Stimulated activated naive CD8-positive, alpha-beta T cell treated with anti-CD3 and anti-CD28 coated beads, Interleukin-15, Interleukin-2, amounts not matched to agents 100 ng/mL and 50 ng/mL, for 24 hours (primary cell): Measurements from ENCODE around the gene CD79A.
A peak's percentile ranks its signal among the peaks of the same experiment; 100 is the strongest.

Experiments
- H3K27ac Mint-ChIP-seq: one replicate; pipeline ENCODE4 v1.8.0; 2021; ENCODE audit warnings: mild to moderate bottlenecking, mixed read lengths
- H3K27me3 Mint-ChIP-seq: one replicate; pipeline ENCODE4 v1.8.0; 2021; ENCODE audit warnings: mixed read lengths
- H3K36me3 Mint-ChIP-seq: one replicate; pipeline ENCODE4 v1.8.0; 2021; ENCODE audit warnings: low read depth, mixed read lengths
- H3K4me1 Mint-ChIP-seq: one replicate; pipeline ENCODE4 v1.8.0; 2021; ENCODE audit warnings: low read depth, mixed read lengths
- H3K4me3 Mint-ChIP-seq: one replicate; pipeline ENCODE4 v1.8.0; 2021; ENCODE audit warnings: mild to moderate bottlenecking, mixed read lengths
- H3K9me3 Mint-ChIP-seq: one replicate; pipeline ENCODE4 v1.8.0; 2021; ENCODE audit warnings: mixed read lengths

The CD79A gene

DNA sequence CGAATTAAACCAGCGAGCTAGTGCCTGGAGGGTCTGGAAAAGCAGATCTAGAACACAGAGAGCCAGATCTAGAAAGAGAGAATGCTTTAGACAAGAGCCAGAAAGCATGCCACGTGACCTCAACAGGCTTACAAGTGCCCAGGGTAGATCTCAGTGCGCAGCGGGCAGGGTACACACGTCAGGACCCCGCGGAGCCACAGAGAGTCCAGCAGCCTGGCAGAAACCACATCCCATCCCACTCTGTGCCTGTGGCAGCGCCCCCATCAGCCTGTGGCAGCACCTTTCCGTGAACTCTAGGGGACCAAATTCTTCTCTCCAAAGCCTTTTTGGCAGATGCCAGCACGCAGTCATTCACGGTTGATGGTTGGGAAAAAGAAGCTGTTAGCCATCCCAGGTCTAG, 11.8 kb downstream of the CD79A start:
- no peaks in the 10 kb centered on the region for H3K27me3 Mint-ChIP-seq
- peaks cover 44% of the 10 kb centered on the region for H3K36me3 Mint-ChIP-seq
- no peaks in the 10 kb centered on the region for H3K9me3 Mint-ChIP-seq
- H3K4me1 Mint-ChIP-seq: peaks cover 78% of the 10 kb centered on the region
- peak overlapping the region; percentile 100 for H3K27ac Mint-ChIP-seq
- H3K4me3 Mint-ChIP-seq: peak overlapping the region; percentile 88

DNA sequence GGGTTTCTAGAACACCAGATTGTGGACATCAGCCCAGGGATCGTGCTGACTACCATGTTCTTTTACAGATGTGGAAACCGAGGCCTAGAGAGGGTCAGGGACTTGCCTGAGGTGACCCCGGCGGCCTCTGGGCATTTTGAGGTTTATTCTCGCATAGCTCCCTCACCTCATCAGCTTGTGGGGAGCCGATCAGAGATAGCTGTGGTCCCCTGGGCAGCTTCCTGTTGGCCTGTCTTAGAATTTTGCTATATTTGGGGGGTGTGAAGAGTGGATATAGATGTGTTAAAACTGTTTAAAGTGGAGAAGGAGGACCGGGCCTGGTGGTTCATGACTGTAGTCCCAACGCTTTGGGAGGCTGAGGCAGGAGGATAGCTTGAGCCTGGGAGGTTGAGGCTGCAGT, 12.8 kb downstream of the CD79A start:
- H3K4me3 Mint-ChIP-seq: peak overlapping the region; percentile 88

DNA sequence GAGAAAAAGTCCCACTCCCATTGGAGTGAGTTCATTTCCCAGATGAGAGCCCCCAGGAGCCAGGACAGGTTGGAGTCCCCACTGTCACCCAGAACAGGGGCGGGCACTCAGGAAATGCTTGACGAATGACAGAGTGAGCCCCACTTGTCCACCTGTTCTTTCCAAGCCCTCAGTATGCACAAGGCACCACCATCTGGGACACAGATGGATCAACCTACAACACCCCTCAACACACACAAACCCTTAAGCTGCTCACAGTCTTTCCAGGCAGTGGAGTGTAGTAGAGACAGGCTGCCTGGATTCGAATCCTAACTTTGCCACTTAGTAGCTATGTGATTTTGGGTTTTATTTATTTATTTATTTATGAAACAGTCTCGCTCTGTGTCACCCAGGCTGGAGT, 13.9 kb downstream of the CD79A start:
- no peak overlapping the region for H3K27ac Mint-ChIP-seq
- H3K4me1 Mint-ChIP-seq: peaks cover 83% of the 10 kb centered on the region
- no peaks in the 10 kb centered on the region for H3K9me3 Mint-ChIP-seq
- no peak overlapping the region for H3K4me3 Mint-ChIP-seq
- H3K27me3 Mint-ChIP-seq: no peaks in the 10 kb centered on the region
- peaks cover 52% of the 10 kb centered on the region for H3K36me3 Mint-ChIP-seq

More for the DNA sequence above, 12.8 kb downstream of the CD79A start:
- Mint-ChIP-seq H3K4me1 (peaks cover 84% of the 10 kb centered on the region), H3K36me3 (peaks cover 48% of the 10 kb centered on the region), H3K27me3 (no peaks in the 10 kb centered on the region), H3K9me3 (no peaks in the 10 kb centered on the region), H3K27ac (peak overlapping the region; percentile 100)

DNA sequence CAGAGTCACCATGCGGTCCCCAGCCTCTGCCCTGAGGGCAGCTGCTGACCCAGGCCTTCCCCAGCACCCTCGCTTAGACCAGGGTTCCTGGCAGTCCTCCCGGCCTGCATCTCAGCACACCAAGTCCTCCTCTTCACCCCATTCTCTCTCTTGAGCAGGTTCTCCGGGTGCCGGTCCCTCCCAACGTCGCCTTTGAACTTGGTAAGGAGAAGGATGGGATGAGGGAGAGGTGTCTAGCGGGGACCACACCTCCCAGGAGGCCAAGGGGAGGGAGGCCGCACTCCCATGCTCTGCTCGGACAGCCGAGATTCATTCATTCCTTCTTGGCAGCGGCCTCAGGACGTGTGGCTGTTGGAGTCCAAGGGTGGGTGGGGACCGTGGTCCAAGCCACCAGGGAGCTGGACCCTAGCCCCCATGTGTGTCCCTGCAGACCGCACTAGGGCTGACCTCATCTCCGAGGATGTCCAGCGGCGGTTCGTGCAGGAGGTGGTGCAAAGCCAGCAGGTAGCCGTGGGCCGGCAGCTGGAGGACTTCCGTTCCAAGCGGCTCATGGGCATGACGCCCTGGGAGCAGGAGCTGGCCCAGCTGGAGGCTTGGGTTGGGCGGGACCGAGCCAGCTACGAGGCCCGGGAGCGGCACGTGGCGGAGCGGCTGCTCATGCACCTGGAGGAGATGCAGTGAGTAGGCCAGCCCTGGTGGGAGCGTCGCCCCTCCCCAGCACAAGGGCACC, 15.3 kb downstream of the CD79A start:
- Mint-ChIP-seq H3K9me3 (no peaks in the 10 kb centered on the region), H3K4me1 (peaks cover 76% of the 10 kb centered on the region), H3K27me3 (no peaks in the 10 kb centered on the region), H3K4me3 (no peak overlapping the region), H3K36me3 (peaks cover 47% of the 10 kb centered on the region), H3K27ac (peak overlapping the region; percentile 81)

GRCh38 chr19:41893899-41894298, 16.8 kb downstream of the CD79A start:
- Mint-ChIP-seq H3K4me1 (peaks cover 78% of the 10 kb centered on the region), H3K36me3 (peaks cover 55% of the 10 kb centered on the region)

DNA sequence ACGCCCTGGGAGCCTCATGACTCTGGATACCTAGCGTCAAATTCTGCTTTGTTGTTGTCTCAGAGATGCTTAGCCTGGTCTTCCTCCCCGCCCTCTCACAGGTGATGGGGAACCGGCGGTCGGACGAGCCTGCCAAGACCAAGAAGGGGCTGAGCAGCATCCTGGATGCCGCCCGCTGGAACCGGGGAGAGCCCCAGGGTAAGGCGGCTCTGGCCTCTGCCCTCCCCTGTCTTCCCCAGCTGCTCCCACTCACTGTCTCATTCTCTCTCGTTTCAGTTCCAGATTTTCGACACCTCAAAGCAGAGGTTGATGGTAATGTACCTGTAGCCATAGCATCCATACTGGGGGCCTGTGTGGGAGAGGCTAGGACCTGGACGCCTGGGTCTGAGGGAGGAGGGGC, 17.3 kb downstream of the CD79A start:
- Mint-ChIP-seq H3K27me3 (no peaks in the 10 kb centered on the region), H3K36me3 (peaks cover 55% of the 10 kb centered on the region), H3K4me1 (peaks cover 78% of the 10 kb centered on the region), H3K9me3 (no peaks in the 10 kb centered on the region), H3K4me3 (no peak overlapping the region), H3K27ac (peak overlapping the region; percentile 36)

More at GRCh38 chr19:41893899-41894298, 16.8 kb downstream of the CD79A start:
- no peaks in the 10 kb centered on the region for H3K9me3 Mint-ChIP-seq
- H3K4me3 Mint-ChIP-seq: no peak overlapping the region
- no peaks in the 10 kb centered on the region for H3K27me3 Mint-ChIP-seq
- peak overlapping the region; percentile 36 for H3K27ac Mint-ChIP-seq

- peak overlapping the region; percentile 89 for H3K27ac Mint-ChIP-seq
- no peaks in the 10 kb centered on the region for H3K9me3 Mint-ChIP-seq
- H3K27me3 Mint-ChIP-seq: no peaks in the 10 kb centered on the region
- H3K4me3 Mint-ChIP-seq: peak overlapping the region; percentile 54
- peaks cover 71% of the 10 kb centered on the region for H3K4me1 Mint-ChIP-seq
- peaks cover 62% of the 10 kb centered on the region for H3K36me3 Mint-ChIP-seq
Observed at GRCh38 chr19:41895745-41896580, 18.9 kb downstream of the CD79A start.

DNA sequence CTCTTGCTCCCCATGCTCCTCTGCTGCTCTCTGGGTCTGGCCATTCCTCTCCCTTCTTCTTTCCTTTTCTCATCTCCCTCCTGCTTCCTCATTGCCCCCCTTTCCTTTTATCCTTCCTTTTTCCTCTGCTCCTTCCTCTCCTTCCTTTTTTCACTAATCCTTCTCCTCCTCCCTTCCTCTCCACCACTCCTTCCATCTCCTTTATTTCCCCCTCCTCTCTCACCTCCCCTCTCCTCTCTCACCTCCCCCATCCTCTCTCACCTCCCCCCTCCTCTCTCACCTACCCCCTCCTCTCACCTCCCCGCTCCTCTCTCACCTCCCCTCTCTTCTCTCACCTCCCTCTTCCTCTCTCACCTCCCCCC, 19.5 kb downstream of the CD79A start:
- H3K27ac Mint-ChIP-seq: peak overlapping the region; percentile 89
- H3K4me1 Mint-ChIP-seq: peaks cover 67% of the 10 kb centered on the region
- peaks cover 61% of the 10 kb centered on the region for H3K36me3 Mint-ChIP-seq
- H3K27me3 Mint-ChIP-seq: no peaks in the 10 kb centered on the region
- H3K4me3 Mint-ChIP-seq: peak overlapping the region; percentile 26
- H3K9me3 Mint-ChIP-seq: no peaks in the 10 kb centered on the region

GRCh38 chr19:41897181-41897580, 20.1 kb downstream of the CD79A start:
- Mint-ChIP-seq H3K27me3 (no peaks in the 10 kb centered on the region), H3K4me3 (no peak overlapping the region), H3K27ac (no peak overlapping the region), H3K4me1 (peaks cover 64% of the 10 kb centered on the region), H3K36me3 (peaks cover 64% of the 10 kb centered on the region), H3K9me3 (no peaks in the 10 kb centered on the region)

GRCh38 chr19:41897820-41898219, 20.7 kb downstream of the CD79A start:
- H3K4me1 Mint-ChIP-seq: peaks cover 61% of the 10 kb centered on the region
- H3K4me3 Mint-ChIP-seq: no peak overlapping the region
- H3K27me3 Mint-ChIP-seq: no peaks in the 10 kb centered on the region
- peak overlapping the region; percentile 71 for H3K27ac Mint-ChIP-seq
- no peaks in the 10 kb centered on the region for H3K9me3 Mint-ChIP-seq
- H3K36me3 Mint-ChIP-seq: peaks cover 67% of the 10 kb centered on the region

DNA sequence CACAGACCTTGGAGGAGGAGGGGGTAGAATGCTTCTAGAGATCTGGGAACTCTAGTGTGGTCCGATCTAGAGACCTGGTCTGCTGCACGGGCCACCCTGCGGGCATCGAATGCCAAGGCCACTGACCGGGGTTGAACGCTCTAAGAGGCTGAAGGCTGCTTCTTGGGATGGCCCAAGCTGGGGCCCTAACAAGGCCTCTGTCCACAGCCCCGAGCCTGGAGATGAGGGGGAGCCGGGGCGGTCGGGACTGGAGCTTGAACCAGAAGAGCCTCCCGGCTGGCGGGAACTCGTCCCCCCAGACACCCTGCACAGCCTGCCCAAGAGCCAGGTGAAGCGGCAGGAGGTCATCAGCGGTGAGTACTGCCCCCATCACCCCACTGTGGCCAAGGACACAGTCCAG, 21.2 kb downstream of the CD79A start:
- H3K27ac Mint-ChIP-seq: no peak overlapping the region
- H3K4me1 Mint-ChIP-seq: peaks cover 57% of the 10 kb centered on the region
- no peaks in the 10 kb centered on the region for H3K9me3 Mint-ChIP-seq
- H3K36me3 Mint-ChIP-seq: peaks cover 64% of the 10 kb centered on the region
- H3K4me3 Mint-ChIP-seq: no peak overlapping the region
- H3K27me3 Mint-ChIP-seq: no peaks in the 10 kb centered on the region

- peaks cover 75% of the 10 kb centered on the region for H3K36me3 Mint-ChIP-seq
- H3K9me3 Mint-ChIP-seq: no peaks in the 10 kb centered on the region
- peaks cover 45% of the 10 kb centered on the region for H3K4me1 Mint-ChIP-seq
- H3K27me3 Mint-ChIP-seq: no peaks in the 10 kb centered on the region
- H3K4me3 Mint-ChIP-seq: no peak overlapping the region
- H3K27ac Mint-ChIP-seq: no peak overlapping the region
Observed at GRCh38 chr19:41901707-41902360, 24.8 kb downstream of the CD79A start.

DNA sequence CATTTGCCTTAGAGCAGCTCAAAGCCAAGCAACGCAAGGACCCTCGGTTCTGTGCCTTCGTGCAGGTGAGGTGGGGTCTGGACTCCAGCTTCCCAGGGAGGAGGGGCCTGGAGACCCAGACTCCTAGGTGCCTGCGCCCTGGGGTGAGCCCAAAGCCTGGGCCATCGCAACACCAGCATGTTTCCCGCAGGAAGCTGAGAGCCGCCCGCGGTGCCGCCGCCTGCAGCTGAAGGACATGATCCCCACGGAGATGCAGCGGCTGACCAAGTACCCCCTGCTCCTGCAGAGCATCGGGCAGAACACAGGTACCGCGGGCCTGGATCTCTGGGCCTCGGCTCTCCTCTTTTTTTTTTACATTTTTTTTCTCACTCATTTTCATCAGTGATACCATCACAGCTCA, 25.5 kb downstream of the CD79A start:
- Mint-ChIP-seq H3K36me3 (peaks cover 76% of the 10 kb centered on the region), H3K4me3 (no peak overlapping the region), H3K27me3 (no peaks in the 10 kb centered on the region), H3K4me1 (peaks cover 45% of the 10 kb centered on the region), H3K9me3 (no peaks in the 10 kb centered on the region), H3K27ac (no peak overlapping the region)

- peaks cover 37% of the 10 kb centered on the region for H3K4me1 Mint-ChIP-seq
- no peaks in the 10 kb centered on the region for H3K27me3 Mint-ChIP-seq
- no peaks in the 10 kb centered on the region for H3K9me3 Mint-ChIP-seq
- H3K27ac Mint-ChIP-seq: no peak overlapping the region
- H3K4me3 Mint-ChIP-seq: no peak overlapping the region
- peaks cover 68% of the 10 kb centered on the region for H3K36me3 Mint-ChIP-seq
Observed at GRCh38 chr19:41903193-41903953, 26.3 kb downstream of the CD79A start.
